ENCODE data around the gene ADRM1.

ADRM1 gene

GRCh38 chr20:62302341-62303061 lies at the start of gene ADRM1:
ADRM1 (plus strand) TSS chr20:62302997; CDS start chr20:62303569, 572 bp downstream.
- DNase-seq, result peak; percentile 96

GRCh38 chr20:62253398-62253797 lies 49.4 kb upstream of the ADRM1 start:
- DNase-seq, result no peak

- DNase-seq, result no peak
Measured at GRCh38 chr20:62254021-62254724, 48.6 kb upstream of the ADRM1 start.

- DNase-seq, result no peak
Measured at GRCh38 chr20:62255976-62256375, 46.8 kb upstream of the ADRM1 start.

GRCh38 chr20:62258499-62259293 lies 44.1 kb upstream of the ADRM1 start:
- DNase-seq, result no peak

GRCh38 chr20:62259294-62259565 lies 43.6 kb upstream of the ADRM1 start:
- no peak for DNase-seq

- DNase-seq, result no peak
Measured at GRCh38 chr20:62262064-62262463, 40.7 kb upstream of the ADRM1 start.

- DNase-seq, result no peak
Measured at GRCh38 chr20:62263396-62263795, 39.4 kb upstream of the ADRM1 start.

GRCh38 chr20:62265365-62265764 lies 37.4 kb upstream of the ADRM1 start:
- DNase-seq, result no peak

GRCh38 chr20:62266340-62266739 lies 36.5 kb upstream of the ADRM1 start:
- DNase-seq, result peak; percentile 10

- DNase-seq, result no peak
Measured at GRCh38 chr20:62266851-62267250, 35.9 kb upstream of the ADRM1 start.

GRCh38 chr20:62267543-62267942 lies 35.3 kb upstream of the ADRM1 start:
- no peak for DNase-seq

GRCh38 chr20:62268228-62268900 lies 34.4 kb upstream of the ADRM1 start:
- DNase-seq, result no peak

GRCh38 chr20:62269378-62269777 lies 33.4 kb upstream of the ADRM1 start:
- DNase-seq, result no peak

- DNase-seq, result no peak
Measured at GRCh38 chr20:62269871-62270270, 32.9 kb upstream of the ADRM1 start.

- DNase-seq, result no peak
Measured at GRCh38 chr20:62272200-62272599, 30.6 kb upstream of the ADRM1 start.

- no peak for DNase-seq
Measured at GRCh38 chr20:62273416-62273815, 29.4 kb upstream of the ADRM1 start.

GRCh38 chr20:62274332-62274950 lies 28.4 kb upstream of the ADRM1 start:
- no peak for DNase-seq

GRCh38 chr20:62275219-62275618 lies 27.6 kb upstream of the ADRM1 start:
- no peak for DNase-seq

- DNase-seq, result no peak
Measured at GRCh38 chr20:62276439-62276838, 26.4 kb upstream of the ADRM1 start.

- no peak for DNase-seq
Measured at GRCh38 chr20:62277253-62277652, 25.5 kb upstream of the ADRM1 start.

- DNase-seq, result no peak
Measured at GRCh38 chr20:62280303-62280702, 22.5 kb upstream of the ADRM1 start.

All from stimulated activated CD4-positive, alpha-beta T cell treated with anti-CD3 and anti-CD28 coated beads, Interleukin-1b, Interleukin-23, amount 100 ng/mL, for 48 hours (primary cell).